ENCODE measurements around the gene AFAP1. TPM values are rescaled to one million over a fixed set of nuclear protein-coding genes. Genes with fewer than 3 reads are reported as not detected.

Gene AFAP1
- polyA plus RNA-seq, 10 donors: 31.0 to 46.2 (median 34.6) TPM

DNA sequence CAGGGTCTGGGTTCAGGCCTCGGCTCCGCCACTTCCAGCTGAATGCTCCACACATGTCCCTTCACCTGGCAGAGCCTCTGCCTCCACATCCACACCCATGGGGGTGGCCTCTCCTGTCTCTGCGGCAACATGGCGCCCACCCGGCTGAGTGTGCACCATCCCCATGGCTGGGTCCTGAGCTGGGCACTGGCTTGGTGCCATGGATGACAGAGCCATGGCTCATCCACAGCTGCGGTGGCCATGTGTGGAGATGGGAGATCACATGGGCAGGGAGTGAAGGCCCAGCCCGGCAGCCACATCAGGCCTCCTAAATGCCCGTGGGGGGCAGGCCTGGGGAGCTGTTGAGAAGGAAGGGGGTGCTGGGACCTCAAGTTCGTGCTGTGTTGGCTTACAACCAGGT lies 213.7 kb downstream of the AFAP1 start:
- no peak for DNase-seq

GRCh38 chr4:7723625-7724024 lies 216.0 kb downstream of the AFAP1 start:
- no peak for DNase-seq

DNA sequence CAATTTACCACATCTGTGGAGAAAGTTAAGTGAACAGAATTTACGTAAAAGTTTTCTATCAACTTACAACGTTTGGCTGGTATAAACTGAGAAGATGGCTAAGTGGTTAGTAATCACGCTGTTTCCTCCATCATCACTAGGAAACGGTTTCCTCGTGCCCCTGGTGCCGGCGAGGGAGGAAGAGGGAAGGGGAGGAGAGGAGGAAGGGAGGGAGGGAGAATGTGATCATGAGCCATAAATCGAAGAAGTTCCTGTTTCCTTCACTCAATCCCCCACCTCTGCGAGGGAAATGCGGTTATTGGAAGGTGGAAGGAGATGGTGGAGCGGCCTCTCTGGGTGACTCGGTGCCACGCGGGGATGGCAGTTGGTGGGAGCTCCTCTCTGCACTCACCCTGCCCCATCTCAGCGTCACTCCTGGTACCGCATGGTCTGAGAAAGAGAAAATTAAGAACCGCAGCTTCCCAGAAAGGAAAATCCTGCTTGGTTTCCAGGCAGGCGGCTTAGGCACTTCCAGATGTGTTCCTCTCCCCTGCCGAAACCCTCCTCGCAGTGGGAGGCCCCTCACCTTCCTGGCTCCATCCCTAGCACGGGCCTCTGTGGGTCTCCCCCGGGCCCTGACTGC lies 216.8 kb downstream of the AFAP1 start:
- peak in 1 of 3 donors; percentile 56 for DNase-seq

DNA sequence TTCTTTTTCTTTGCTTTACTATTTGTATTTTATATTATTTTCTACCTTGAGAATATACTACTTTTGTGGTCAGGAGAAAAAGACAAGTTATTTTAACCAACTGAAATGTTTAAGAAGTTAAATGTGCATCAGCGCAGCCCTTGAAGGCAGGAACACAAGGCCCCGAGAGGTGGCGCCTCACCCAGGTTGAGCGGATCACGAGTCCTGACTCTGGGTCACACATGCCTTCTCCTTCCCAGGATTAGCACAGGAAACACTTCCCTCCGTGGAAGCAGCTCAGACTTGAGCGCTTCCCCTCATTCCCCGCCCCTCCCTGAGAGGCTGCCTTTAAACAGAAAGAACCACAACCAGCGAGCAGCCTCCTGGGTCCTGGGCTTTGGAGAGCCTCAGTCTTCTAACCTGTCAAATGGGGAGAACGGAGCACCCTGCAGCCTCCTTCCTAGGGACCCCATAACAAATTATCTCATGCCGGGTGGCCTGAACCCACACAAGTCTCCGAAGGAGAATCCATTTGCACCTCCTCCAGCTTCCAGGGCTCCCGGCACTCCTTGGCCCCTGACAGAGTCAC lies 217.6 kb downstream of the AFAP1 start:
- no peak for DNase-seq

GRCh38 chr4:7719354-7720174 lies 220.1 kb downstream of the AFAP1 start:
- peak in 2 of 3 donors; percentile 67 to 77 for DNase-seq

GRCh38 chr4:7717946-7718490 lies 221.6 kb downstream of the AFAP1 start:
- DNase-seq: no peak

- DNase-seq: no peak
These were observed 222.5 kb downstream of the AFAP1 start for GRCh38 chr4:7717161-7717560.

DNA sequence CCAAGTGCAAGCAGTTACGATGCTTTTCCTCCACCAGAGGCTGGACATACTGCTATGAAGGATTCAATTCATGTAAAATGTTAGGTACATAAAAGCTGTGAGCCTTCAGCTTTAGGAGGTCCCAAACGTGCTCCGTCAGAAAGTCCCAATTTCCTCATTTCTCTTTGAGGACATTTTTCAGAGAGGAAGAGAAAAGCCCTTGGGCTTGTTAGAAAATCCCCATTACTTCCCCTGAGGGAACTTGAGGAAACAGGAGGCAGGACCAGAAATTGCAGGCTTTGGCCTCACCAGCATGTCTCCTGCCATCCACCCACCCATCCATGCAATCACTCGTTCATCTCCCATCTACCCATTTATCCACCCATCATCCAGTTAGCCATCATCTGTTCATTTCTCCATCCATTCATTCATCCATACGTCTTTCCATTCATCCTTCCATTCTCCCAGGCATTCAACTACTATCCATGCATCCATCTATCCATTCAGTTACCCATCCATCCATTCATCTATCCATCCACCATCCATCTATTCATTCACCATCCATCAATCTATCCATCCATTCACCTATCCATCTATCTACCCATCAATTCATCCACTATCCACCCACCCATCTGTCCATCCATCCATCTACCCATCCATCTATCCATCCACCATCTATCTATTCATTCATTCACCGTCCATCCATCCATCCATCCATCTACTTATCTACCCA lies 223.5 kb downstream of the AFAP1 start:
- no peak for DNase-seq

- no peak for DNase-seq
These were observed 224.2 kb downstream of the AFAP1 start for GRCh38 chr4:7715271-7716009.

- DNase-seq: no peak
These were observed 224.9 kb downstream of the AFAP1 start for GRCh38 chr4:7714738-7715137.

- DNase-seq: no peak
These were observed 225.5 kb downstream of the AFAP1 start for GRCh38 chr4:7714176-7714575.

DNA sequence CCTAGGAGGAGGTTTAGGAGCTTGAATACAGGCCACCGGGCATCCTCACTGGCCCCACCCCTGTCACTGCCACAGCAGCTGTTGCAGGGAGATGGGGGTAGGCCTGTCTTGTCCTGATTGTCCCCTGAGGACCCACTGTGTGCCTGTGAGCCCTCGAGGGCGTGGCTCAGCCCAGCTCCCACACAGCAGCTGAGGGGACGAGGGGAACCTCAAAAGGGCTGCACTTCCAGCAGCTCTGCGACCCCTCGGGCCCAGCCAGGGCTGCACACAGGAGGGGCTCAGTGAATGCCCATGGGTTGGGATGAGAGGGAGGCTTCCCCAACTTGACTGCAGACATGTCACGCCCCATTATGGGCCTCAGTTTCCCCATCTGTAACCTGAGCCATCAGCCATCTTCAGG lies 225.9 kb downstream of the AFAP1 start:
- DNase-seq: no peak

DNA sequence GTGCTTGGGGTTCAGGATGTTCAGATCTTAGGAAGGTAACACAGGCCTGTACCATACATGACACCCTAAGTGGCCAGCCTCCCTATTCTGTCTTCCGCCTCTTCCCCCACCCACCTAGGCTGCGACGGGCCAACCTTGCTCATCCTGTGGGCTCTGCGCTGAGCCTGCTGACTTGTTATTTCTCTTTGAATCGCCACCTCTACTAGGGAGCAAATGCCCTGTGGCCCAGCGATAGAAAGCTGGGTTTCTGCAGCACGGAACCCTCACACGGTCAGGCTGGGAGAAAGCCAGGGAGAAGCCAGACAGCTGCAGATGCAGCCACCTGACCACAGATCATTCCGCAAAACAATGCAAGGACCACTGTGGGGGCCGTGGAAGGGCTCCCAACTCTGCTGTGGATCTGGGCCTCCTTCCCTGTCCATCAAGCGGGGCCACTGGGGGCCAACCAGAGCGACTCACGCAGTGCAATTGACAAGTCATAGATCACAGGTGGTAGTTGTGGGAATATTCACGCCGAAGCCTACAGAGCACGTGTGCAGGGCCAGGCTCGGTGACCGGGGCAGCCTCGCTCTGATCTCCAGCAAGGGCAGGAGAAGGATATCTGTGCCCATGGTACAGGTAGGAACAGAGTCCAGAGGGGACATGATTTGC lies 227.5 kb downstream of the AFAP1 start:
- DNase-seq: no peak

- no peak for DNase-seq
These were observed 228.2 kb downstream of the AFAP1 start for GRCh38 chr4:7711307-7711963.

GRCh38 chr4:7710576-7711306 lies 228.9 kb downstream of the AFAP1 start:
- no peak for DNase-seq

- DNase-seq: no peak
These were observed 229.5 kb downstream of the AFAP1 start for GRCh38 chr4:7710126-7710525.

DNA sequence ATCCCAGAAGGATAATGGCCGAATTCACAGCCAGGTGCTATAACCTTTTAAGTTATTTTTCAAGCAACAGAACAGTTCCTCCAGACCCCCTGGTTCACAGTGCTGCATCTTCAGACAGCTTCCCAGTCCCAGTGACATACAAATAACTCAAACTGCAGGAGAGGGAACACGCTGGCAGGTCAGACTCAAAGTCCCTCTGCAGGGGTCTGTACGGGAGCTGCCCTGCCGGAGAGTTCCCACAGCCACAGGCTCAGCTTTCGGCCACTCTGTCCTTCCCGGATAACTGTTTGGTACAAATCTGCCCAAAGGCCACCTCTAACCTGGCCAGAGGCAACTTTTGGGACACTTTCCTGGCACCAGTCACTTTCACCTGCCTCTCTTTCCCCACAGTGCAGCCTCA lies 230.2 kb downstream of the AFAP1 start:
- DNase-seq: no peak

DNA sequence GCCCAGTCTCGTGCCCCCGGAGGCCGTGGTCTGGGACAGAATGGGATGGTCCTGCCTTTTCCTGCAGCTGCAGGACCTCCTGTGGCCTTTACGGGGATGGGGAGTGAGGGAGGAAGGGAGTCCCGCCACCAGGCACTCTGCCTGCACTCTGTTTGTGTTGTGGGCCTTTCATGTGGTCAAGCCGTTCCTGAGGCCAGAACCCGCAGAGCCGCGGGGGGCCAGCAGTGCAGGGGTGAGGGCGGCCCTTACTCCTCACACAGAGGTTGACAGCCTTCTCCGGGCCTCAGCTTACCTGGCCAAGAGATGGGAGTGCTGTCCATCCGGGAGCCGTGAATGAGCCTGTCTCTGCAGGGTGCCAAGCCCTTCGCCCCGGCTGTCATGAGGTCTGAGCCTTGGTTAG lies 230.7 kb downstream of the AFAP1 start:
- DNase-seq: no peak

Data from muscle of back (tissue), 11 donors.